Measurements from ENCODE around the gene ZCCHC24. TPM values are rescaled to one million over a fixed set of nuclear protein-coding genes. Genes with fewer than 3 reads are reported as not detected.

ZCCHC24 gene
- total RNA-seq, 1 donor from 2014 or later, result 31.8 TPM

GRCh38 chr10:79357180-79357579, 88.2 kb downstream of the ZCCHC24 start:
- Mint-ChIP-seq H3K9me3 (no peaks in the 10 kb centered on the region), H3K27ac (no peak overlapping the region), H3K36me3 (peaks cover 46% of the 10 kb centered on the region), H3K4me1 (no peaks in the 10 kb centered on the region), H3K27me3 (ENCODE audit: low read depth) (no peaks in the 10 kb centered on the region), H3K4me3 (no peak overlapping the region)
- TF ChIP-seq CTCF (IDR thresholded peaks at IDR 0.05; ENCODE audit: unreplicated experiment), result no peak
- DNase-seq (ENCODE audit: low spot score in 2 of 2, unreplicated experiment in 2 of 2), result no peak

- peaks cover 47% of the 10 kb centered on the region for H3K36me3 Mint-ChIP-seq
- no peak overlapping the region for H3K27ac Mint-ChIP-seq
- no peak for TF ChIP-seq CTCF (IDR thresholded peaks at IDR 0.05; ENCODE audit: unreplicated experiment)
These were observed 89.3 kb downstream of the ZCCHC24 start for GRCh38 chr10:79356104-79356503.

GRCh38 chr10:79355420-79356017, 89.9 kb downstream of the ZCCHC24 start:
- Mint-ChIP-seq H3K4me1 (no peaks in the 10 kb centered on the region), H3K27me3 (ENCODE audit: low read depth) (no peaks in the 10 kb centered on the region), H3K4me3 (no peak overlapping the region), H3K27ac (no peak overlapping the region), H3K36me3 (peaks cover 47% of the 10 kb centered on the region), H3K9me3 (no peaks in the 10 kb centered on the region)
- TF ChIP-seq CTCF (IDR thresholded peaks at IDR 0.05; ENCODE audit: unreplicated experiment), result no peak
- peak in 1 of 2 experiments; percentile 24 for DNase-seq (ENCODE audit: low spot score in 2 of 2, unreplicated experiment in 2 of 2)

More at GRCh38 chr10:79356104-79356503, 89.3 kb downstream of the ZCCHC24 start:
- Mint-ChIP-seq H3K9me3 (no peaks in the 10 kb centered on the region), H3K4me3 (no peak overlapping the region), H3K4me1 (no peaks in the 10 kb centered on the region), H3K27me3 (ENCODE audit: low read depth) (no peaks in the 10 kb centered on the region)
- DNase-seq (ENCODE audit: low spot score in 2 of 2, unreplicated experiment in 2 of 2), result no peak

GRCh38 chr10:79354615-79355014, 90.8 kb downstream of the ZCCHC24 start:
- no peaks in the 10 kb centered on the region for H3K27me3 Mint-ChIP-seq (ENCODE audit: low read depth)
- TF ChIP-seq CTCF (IDR thresholded peaks at IDR 0.05; ENCODE audit: unreplicated experiment), result no peak
- H3K9me3 Mint-ChIP-seq, result no peaks in the 10 kb centered on the region
- no peak for DNase-seq (ENCODE audit: low spot score in 2 of 2, unreplicated experiment in 2 of 2)
- no peak overlapping the region for H3K4me3 Mint-ChIP-seq
- no peaks in the 10 kb centered on the region for H3K4me1 Mint-ChIP-seq
- H3K36me3 Mint-ChIP-seq, result peaks cover 52% of the 10 kb centered on the region
- no peak overlapping the region for H3K27ac Mint-ChIP-seq

GRCh38 chr10:79354141-79354540, 91.3 kb downstream of the ZCCHC24 start:
- Mint-ChIP-seq H3K4me1 (peaks cover 2% of the 10 kb centered on the region), H3K27ac (no peak overlapping the region), H3K27me3 (ENCODE audit: low read depth) (no peaks in the 10 kb centered on the region), H3K36me3 (peaks cover 52% of the 10 kb centered on the region), H3K4me3 (no peak overlapping the region), H3K9me3 (no peaks in the 10 kb centered on the region)
- DNase-seq (ENCODE audit: low spot score in 2 of 2, unreplicated experiment in 2 of 2), result no peak
- TF ChIP-seq CTCF (IDR thresholded peaks at IDR 0.05; ENCODE audit: unreplicated experiment), result no peak
